Measurements from ENCODE around the gene SH3RF1. TPM values are rescaled to one million over a fixed set of nuclear protein-coding genes. Genes with fewer than 3 reads are reported as not detected.

Gene SH3RF1
- polyA plus RNA-seq, result 1.8 and 2.5 TPM in 2 replicates

GRCh38 chr4:169270810-169271691, at the start of gene SH3RF1:
Gene SH3RF1 (minus strand): TSS chr4:169270956. CDS start chr4:169269212, 1,744 bp downstream.

